Left cardiac atrium (tissue), 4 donors: Measurements from ENCODE around the gene SORCS1. TPM values are rescaled to one million over a fixed set of nuclear protein-coding genes. Genes with fewer than 3 reads are reported as not detected.

Source experiments
- ATAC-seq, 2 donors: fragments of 200-7000 bp; cut with Tn5 transposase; one replicate each; pipeline ENCODE4 v1.9.1; 2020; ENCODE audit warnings: mild to moderate bottlenecking in 2 of 2, moderate library complexity in 2 of 2
- DNase-seq: peaks from one replicate; pipeline ENCODE4 v3.0.0-alpha.2; 2020
- intact Hi-C, 2 donors: fragments of 100-400 bp; cut with DNase I; formaldehyde crosslinking; loops; one replicate each; pipeline versions ENCODE4 v1.14.1 to v1.15.1; 2022 to 2023
- total RNA-seq, 2 donors: library from RNA; stranded (reverse); fragmentation: NEBNext Ultra II Directional; extraction: Animal tissue kit (Norgen Biotek cat#: 25700); gene quantifications; one replicate each; pipeline ENCODE4 v1.2.1, GENCODE V29; 2021
- donor health status: DM: no; HTN: yes; CAD: no.
- donor health status: DM: no; HTN: yes; CAD: no; lungs with severe emphysema.
- donor health status: DM: yes; HTN: yes; CAD: no.
- donor health status: Dilated cardiomyopathy.

SORCS1 gene
- total RNA-seq, 2 donors from 2014 or later = 2.3 to 4.2 TPM

DNA sequence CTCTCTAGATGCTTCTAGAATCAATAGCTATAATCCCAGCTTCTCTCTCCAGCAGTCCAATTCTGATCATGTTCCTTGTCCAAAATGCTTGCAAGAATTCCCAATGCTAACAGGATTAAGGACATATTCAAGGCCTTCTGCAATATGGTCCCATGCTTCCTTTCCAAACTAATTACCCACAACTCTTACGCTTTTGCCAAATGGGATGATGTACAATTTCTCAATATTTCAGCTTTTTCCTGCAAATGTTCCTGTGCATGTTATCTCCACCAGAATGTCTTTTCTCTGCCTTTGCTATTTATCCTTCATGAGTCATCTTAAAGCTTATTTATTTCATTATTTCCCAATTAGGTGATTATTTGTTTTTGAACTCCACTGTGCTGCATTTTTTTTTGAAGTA, 556.4 kb downstream of the SORCS1 start:
- no peak for ATAC-seq
- DNase-seq = no peak
- intact Hi-C loops = no loop called here

DNA sequence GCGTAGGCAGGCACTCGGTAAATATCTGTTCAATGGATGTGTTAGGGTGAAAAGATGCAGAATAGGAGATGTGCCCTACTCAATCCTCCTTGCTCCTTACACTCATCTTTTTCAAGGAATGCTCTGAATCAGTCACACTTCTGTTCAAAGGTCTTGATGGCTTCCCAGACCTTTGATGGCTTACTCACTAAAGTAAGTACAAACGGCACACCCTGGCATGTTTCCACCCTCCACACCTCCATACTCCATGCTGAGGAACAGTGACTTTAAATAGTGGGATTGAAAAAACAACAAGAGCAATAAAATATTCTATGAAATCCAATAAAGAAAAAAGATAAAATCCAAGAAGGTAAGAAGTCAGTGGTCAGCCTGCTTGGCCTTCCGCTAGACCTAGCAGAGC, 569.2 kb downstream of the SORCS1 start:
- DNase-seq = no peak
- intact Hi-C loops = no loop called here
- no peak for ATAC-seq

DNA sequence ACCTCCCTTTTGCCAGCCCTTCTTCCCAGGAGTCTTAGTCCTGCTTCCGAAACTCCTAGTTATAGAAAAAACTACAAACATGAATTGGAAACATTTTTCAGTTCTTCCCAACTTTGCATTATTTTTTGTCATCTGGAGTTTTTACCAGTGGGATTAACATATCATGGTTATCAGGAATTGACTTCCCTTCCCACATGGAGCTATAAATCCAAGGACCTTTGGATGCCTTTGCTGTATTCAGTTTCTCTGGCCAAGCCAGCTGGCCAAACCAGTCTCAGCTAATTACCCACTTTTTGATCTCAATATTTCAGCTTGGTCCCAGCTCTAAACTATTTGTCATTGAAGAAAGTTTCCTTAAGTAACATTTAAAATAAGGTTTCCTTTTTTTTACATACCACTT, 570.6 kb downstream of the SORCS1 start:
- ATAC-seq (no peak), DNase-seq (no peak)
- intact Hi-C loops = no loop called here

DNA sequence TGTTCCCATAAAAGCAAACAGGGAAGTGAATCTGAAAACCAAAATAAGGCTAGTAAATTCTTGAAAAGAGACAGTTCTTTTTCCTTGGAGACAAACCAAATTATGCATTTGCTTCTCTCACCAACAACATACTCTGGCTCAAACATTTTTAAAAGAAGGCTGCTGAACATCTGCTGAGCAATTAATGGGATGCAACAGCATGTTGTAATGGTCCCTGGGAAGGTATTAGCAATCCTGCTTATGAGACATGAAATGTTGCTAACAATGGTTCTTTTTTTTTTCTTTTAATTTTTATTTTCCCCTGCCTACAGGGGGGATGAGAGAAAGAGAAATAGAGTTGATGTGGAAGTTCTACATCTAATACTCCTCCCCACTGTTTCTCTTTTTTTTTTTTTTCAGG, 572.1 kb downstream of the SORCS1 start:
- no peak for DNase-seq
- ATAC-seq = no peak
- intact Hi-C loops = no loop called here

DNA sequence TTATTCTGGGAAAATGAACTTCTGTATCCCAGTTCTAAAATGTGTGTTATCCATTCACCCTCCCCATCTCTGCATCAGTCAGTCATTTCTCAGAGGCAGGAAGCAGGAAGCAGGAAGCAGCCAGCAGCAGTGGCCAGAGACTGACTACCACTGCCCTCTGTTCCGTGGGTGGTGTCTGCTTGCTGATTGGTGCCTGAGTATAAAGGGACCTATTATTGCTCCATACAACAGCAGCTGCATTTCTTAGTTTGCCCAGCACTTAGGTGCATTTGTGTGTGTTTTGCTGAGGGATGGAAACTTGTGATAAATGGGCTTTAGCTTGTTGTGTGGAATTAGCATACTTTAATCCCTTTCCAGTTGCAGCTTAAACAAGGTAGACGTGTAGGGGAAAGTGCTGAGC, 582.2 kb downstream of the SORCS1 start:
- peak in 1 of 2 donors; percentile 35 for ATAC-seq
- intact Hi-C loops = no loop called here

DNA sequence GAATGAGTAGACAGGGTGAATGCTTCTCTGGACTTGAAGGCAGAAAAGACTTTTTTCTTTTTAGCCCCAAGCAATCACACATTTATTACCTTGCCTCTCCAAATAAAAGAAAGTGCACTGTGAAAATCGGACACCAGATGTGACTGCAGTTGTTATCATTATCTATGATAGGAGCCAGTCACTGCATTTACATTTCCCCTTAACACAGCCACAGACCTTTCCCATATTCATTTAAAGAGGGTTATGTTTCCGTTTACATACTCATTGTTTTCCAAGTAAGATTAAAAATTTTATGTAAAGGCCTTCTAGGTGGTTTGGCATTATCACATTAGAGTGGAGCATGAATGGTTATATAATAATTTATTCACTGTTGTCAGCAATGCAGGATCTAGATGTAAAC, 586.8 kb downstream of the SORCS1 start:
- no peak for ATAC-seq
- no peak for DNase-seq
- intact Hi-C loops = loop anchor here in 1 of 2 donors (10.0 kb wide), 1 partner anchor 633 kb away; no protein-coding TSS in a partner anchor

More for the DNA sequence above, 582.2 kb downstream of the SORCS1 start:
- DNase-seq = no peak

DNA sequence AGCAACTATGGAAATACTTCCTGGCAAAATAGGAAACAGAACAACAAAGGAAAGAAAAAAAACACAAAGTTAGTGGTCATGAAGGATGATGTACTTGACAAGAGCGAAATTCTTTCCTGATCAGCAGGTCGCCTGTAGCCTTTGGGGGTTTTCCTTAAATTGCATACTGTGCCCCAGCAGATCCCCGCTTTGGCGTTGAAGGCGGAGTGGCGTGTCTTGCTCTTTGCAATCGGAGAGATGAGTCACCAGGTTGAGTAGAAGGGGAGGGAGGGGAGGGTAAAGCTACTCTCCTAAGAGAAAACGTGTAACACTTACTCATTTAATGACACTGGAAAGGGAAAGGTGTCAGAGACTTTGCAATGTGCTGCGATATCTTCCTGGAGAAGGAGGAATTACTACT, 587.2 kb downstream of the SORCS1 start:
- intact Hi-C loops = loop anchor here in 1 of 2 donors (10.0 kb wide), 1 partner anchor 632 kb away; no protein-coding TSS in a partner anchor
- DNase-seq (no peak), ATAC-seq (no peak)

DNA sequence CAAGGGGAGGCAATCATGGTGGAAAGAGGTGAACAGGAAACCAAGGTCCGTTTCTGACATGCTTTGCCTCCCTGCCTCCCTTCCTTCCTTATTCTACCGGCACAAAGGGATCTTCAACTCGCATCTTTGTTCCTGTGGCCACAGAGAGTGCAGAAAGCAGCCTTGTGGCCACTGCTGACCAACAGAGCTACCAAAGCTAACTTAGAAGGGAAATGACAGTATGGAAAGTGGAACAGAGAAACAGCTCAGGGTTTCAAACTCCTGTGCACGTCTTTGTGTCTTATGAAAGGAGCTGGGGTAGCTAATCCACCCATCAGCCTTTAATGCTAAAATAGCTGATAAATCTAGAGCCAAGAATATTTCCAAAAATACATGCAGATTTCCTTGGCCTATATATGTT, 588.0 kb downstream of the SORCS1 start:
- intact Hi-C loops = loop anchor here in 1 of 2 donors (10.0 kb wide), 1 partner anchor 632 kb away; no protein-coding TSS in a partner anchor
- DNase-seq (no peak), ATAC-seq (no peak)

DNA sequence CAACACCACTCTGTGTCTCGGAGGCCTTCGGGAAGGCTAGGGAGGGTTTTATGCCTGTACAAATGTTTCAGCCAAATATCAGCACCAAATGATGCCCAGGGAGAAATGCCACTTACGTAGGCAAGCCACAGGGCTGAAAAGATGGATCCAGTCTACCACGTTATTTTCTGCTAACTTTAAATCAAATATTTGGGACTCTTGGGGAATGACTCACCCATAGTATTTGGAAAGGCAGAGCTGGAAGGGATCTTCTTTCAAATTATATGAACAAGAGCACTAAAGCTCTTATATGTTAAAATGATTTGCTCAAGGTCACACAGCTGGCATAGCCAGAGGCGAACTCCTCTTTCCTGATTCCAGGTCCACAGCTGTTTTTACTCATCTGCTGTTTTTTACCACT, 591.4 kb downstream of the SORCS1 start:
- intact Hi-C loops = loop anchor here in 1 of 2 donors (10.0 kb wide), 1 partner anchor 628 kb away; no protein-coding TSS in a partner anchor
- DNase-seq (no peak), ATAC-seq (no peak)

DNA sequence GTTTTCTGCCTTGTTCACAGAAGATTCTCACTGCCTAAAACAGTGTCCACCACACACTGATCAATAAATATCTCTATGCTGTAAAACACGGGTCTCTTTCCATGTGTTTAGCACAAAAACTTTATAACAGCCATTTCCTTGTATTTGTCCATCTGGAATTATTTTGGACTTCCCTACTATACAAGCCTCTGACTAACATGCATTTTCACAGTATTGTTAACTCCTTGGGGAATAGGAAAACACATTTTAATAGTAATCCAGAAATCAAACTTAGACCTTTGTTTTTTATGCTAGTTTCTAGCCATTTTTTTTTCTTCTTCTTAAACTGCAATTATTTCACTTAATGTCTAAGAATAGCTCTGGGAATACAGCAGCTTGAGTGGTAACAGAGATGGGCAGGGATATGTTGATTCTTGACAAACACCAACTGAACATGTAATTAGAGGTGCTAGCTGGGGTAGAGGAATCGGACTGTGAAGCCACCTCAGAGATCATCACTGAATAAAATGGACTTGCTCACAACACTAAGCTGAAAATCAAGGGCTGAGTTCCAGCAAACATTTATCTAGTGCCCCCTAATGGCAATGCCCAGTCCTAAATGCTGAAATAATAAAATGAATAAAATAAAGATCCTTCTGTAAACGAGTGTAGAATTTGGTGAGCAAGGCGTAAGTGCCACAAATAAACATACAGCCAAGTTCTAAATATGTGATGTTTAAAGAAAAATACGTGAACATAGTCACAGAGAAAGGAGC, 593.1 kb downstream of the SORCS1 start:
- intact Hi-C loops = loop anchor here in 1 of 2 donors (10.0 kb wide), 1 partner anchor 627 kb away; no protein-coding TSS in a partner anchor

DNA sequence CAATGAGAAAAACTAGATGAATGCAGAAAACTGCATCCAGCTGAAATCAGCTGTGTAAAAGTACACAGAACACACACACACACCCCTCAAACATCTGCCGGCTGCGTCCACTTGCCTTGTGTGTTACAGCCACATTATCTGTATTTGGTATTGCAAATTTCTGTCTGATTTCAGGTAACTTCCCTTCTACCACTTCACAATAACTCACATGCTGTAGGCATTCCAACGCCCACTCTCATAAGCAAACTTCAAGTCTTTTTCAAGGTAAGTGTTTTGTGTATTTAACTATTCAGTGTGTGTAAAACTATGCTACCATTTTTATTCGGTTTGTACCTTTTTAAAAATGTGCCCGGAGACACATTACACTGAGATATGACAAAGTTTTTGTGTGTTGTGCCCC, 594.2 kb downstream of the SORCS1 start:
- ATAC-seq (no peak), DNase-seq (no peak)
- intact Hi-C loops = loop anchor here in 1 of 2 donors (10.0 kb wide), 1 partner anchor 625 kb away; no protein-coding TSS in a partner anchor

More for the DNA sequence above, 593.1 kb downstream of the SORCS1 start:
- no peak for ATAC-seq
- no peak for DNase-seq

DNA sequence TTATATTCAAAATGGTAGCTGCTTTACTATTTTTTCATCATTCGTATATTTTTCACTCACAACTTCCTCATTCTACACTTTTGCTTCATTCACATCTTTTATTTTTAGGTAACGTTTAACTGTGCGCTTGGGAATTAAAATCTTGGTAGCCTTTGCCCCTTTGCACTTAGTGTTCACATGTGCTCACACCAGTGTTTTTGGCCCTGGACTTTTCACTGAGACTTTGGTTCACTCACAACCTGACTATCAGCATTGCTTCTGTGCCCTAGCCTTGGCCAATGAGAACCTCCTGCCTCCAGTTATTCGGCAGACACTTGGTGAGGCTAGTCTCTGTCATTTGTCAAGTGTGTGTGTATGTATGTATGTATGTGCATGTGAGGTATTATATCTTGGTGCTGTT, 596.9 kb downstream of the SORCS1 start:
- DNase-seq (no peak), ATAC-seq (no peak)

DNA sequence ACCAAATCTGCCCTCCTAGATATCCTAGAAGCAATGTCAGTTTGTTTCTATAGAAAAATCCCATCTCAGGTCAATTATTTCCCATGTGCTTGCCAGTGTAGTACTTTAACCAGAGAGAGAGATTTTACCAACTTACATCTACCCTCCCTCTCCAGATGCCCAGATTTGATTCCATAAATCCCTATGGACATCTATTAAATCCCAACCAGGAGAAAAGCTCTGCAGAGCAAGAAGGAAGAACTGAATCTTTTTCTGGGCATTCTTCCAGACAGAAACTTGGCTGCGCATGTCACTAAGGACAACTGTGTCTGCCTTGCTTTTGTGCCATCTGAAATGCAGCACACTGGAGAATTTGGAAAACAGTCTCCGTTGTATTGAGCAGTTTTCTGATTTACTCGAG, 597.6 kb downstream of the SORCS1 start:
- intact Hi-C loops = no loop called here
- no peak for DNase-seq
- ATAC-seq = peak in 1 of 2 donors; percentile 41

More for the DNA sequence above, 596.9 kb downstream of the SORCS1 start:
- intact Hi-C loops = no loop called here

DNA sequence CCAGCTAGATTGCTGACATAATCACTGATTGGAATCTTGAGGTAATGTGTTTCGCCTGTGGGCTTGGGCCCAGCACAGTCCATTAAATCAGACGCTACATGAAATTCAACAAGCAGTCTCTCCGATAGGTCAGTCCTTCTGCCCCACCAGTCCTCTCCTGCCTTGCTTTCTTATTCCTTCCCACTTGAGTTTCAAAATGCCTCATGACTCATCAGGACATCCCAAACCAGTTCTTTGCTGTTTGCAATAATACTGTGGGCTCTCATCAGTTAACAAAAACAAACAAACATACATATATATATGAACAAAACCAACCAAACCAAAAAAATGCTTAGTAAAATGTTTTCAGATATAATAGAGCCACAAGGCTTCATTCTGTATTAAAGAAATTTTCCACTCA, 599.0 kb downstream of the SORCS1 start:
- intact Hi-C loops = no loop called here
- ATAC-seq (no peak), DNase-seq (no peak)

DNA sequence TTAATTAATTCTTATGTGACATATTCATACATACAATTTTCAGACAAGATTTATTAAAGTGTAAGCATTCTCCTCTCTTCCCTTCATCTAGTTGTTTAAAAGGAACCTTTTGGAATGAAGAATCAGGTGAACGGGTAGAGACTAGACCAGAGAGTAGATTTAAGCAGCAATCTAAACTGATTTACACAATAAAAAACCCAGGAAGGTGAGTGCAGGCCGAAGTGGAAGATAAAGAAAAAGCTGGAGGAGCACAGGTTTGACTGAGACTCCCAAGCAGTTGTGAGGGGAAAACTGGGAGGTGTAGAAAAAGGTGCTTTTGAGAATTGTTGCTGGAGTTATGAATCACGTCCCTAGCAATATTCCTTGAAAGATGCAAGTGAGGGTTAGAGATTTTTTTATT, 601.1 kb downstream of the SORCS1 start:
- intact Hi-C loops = no loop called here
- no peak for ATAC-seq
- DNase-seq = no peak

DNA sequence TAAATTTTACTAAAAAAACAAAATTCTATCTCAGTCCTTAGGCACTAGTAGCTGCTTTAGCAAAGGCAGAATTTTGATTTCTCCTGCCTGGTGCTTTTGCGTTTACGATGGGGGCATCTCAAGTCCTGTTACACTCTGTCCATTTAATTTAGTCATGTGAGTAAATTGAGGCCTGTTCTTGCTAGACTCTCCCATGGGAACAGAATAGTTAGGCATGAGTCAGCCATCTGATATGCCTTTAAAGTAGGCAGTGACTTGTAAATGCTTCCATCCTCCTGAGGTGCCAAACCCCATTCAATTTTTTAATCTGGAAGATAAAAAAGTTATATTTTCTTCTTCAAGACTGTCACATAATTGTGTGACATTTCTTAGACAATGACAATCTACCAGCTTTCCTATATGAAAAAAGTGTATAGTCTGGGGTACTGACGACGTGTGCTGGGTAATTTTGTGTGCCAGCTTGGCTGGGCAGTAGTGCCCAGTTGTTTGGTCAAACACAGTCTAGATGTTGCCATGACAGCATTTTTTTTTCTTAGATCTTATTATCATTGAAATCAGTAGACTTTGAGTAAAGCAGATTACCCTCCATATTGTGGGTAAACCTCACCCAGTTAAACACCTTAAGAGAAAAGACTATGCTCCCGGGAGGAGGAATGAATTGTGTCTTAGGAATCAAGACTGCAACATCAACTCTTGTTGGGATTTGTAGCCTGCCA, 603.4 kb downstream of the SORCS1 start:
- no peak for DNase-seq
- intact Hi-C loops = no loop called here
- ATAC-seq = no peak

DNA sequence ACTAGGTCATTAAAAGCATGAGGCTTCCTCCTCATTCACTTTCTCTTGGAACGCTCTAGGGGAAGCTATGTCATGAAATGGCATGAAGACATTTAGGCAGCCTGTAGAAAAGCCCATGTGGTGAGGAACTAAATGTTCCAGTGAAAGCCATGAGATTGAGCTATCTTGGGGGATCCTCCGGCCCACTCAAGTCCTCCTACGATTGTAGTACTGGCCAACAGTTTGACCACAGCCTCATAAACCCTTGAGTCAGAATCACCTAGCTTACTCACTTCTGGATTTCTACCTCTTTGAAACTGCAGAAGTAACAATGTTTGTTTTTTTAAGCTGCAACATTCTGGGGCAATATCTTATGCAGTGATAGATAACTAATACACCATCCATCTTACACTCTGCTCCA, 605.1 kb downstream of the SORCS1 start:
- DNase-seq (no peak), ATAC-seq (peak in 1 of 2 donors; percentile 65)
- intact Hi-C loops = no loop called here

DNA sequence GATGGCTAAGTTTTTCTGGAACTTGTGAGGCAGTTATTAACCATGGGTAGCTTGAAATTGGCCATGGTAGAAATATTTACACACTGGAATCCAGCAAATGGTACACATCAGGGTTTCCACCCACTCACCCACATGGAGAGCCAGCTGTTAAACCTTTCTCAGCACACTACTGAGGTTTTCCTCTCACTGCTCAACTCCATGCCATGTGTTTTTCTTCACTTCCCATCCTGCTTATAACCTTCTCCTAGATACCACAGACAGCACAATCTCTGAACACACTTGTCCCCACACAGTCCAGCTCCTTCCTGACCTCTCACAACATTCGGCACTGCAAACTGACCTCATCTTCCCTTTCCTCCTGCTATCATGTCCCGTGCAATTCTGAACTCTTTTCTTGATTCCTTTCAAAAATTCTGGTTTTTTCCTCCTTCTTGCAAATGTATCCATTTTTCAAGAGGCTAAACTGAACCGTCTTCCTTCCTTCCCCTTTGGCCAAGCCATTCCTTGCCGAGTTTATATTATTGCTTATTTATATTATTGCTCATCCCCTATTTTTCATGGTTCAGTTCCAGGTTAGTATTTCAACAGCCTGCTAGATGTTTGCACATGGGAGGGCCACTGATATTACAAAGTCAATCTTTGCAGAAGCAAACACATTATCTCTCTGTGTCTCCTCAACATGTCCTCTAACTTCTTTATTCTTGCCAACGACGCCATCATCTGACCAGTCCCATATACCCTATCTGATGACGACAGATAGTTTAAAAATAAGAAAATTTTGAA, 606.4 kb downstream of the SORCS1 start:
- ATAC-seq (peak in 1 of 2 donors; percentile 83), DNase-seq (no peak)
- intact Hi-C loops = no loop called here

DNA sequence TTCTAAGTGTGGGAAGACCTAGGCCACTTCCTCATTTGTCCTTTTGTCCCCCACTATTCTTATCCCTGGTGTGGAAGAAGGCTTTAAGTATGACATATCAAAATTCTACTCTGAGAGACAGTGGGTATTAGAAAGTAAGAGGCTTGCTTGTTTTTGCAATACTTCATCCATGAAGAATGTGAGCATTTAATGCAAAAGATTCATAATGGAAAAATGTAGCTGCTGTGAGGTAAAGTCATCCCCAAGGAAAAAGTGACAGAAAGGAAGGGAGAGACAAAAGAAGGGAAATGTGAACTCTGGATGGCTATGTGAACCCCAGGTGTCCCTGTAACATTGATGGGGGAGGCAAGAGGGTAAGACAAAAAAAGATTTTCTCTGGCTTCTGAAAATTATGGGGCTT, 607.5 kb downstream of the SORCS1 start:
- DNase-seq = no peak
- ATAC-seq = no peak
- intact Hi-C loops = no loop called here

DNA sequence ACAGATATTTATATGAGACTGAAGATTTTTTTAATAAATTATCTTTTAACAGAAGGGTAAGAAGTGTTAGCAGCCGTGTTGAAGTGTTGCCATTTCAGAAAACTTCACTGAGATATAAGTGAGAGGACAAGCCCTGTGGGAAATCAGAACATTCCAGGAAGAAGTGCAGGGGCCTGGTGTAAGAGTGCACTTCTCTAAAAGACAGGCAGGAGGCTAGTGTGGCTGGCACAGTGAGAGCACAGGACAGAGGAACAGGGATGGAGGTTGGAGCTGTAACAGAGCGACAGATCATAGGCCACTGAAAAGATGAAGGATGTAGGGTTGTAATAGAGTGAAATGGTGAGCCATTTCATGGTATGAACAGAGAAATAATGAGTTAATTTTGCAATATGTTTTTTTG, 608.9 kb downstream of the SORCS1 start:
- intact Hi-C loops = no loop called here
- ATAC-seq = no peak
- DNase-seq = no peak
